Mucosa of rectum (tissue), 2 donors: ENCODE measurements around the gene RILP.

ENCODE experiments used
- H3K27ac ChIP-seq, 2 donors: one replicate each; pipeline ENCODE4 v1.7.0; 2013; ENCODE audit warnings: inconsistent platforms in 2 of 2, low read depth in 2 of 2, low read length in 2 of 2
- H3K27me3 ChIP-seq, 2 donors: one replicate each; pipeline ENCODE4 v1.7.0; 2013; ENCODE audit warnings: low read length in 2 of 2; ENCODE audit not compliant: control insufficient read depth in 2 of 2, insufficient read depth in 2 of 2
- H3K36me3 ChIP-seq, 2 donors: one replicate each; pipeline ENCODE4 v1.7.0; 2013; ENCODE audit warnings: low read length in 2 of 2; ENCODE audit not compliant: control insufficient read depth in 2 of 2, insufficient read depth in 2 of 2
- H3K4me1 ChIP-seq, 2 donors: one replicate each; pipeline ENCODE4 v1.7.0; 2013; ENCODE audit warnings: low read length in 2 of 2, mild to moderate bottlenecking in 1 of 2; ENCODE audit not compliant: control insufficient read depth in 2 of 2, insufficient read depth in 2 of 2
- H3K4me3 ChIP-seq, 2 donors: one replicate each; pipeline ENCODE4 v1.7.0; 2013; ENCODE audit warnings: low read length in 2 of 2
- H3K9ac ChIP-seq, 2 donors: one replicate each; pipeline ENCODE4 v1.7.0; 2013; ENCODE audit warnings: low read length in 2 of 2, low read depth in 1 of 2, mild to moderate bottlenecking in 1 of 2
- H3K9me3 ChIP-seq, 2 donors: one replicate each; pipeline ENCODE4 v1.7.0; 2013; ENCODE audit warnings: low read length in 2 of 2; ENCODE audit not compliant: control insufficient read depth in 2 of 2
- donor health status: healthy.
- donor health status: Normal muscosa, but diverticular disease.

Gene RILP

DNA sequence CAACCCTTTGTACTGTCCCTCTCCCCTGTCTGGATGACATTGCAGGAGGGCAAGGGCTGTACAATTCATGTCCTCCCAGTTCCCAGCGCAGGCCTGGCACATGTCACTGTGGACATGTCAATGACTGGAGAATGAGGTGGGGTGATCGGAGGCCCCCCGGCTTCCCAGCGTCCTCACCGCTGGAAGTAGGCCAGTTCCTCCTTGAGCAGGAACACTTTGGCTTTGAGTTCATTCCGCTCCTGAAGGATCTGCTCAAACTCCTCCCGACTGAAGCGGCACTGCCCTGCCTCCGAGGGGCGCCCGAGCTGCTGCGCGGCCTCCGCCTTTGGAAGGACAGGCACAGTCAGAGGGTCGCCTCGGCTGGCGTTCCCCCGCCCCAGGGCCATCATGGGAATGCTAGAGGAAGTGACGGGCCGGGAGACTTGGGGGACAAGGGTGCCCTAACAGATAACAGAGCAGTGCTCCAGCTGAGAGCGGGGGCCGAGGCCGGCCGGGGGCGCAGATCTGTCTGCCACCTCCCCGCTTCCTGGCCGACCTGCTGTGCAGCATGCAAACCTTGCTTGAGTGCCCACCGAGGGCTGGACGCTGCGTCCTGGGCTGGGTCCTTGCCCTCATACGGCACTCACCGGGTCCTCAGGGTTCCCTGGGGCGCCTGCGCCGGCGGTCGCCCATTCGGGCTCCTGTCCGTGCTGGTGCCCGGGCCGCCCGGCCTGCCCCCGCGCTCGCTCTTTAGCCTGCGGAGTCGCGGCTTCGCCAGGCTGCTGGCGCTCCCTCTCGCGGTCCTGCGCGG, 1.3 kb downstream of the RILP start:
- H3K27me3 ChIP-seq = no peaks in the 10 kb centered on the region
- H3K4me1 ChIP-seq = peaks cover 41 to 46% of the 10 kb centered on the region in 2 donors
- no peaks in the 10 kb centered on the region for H3K9me3 ChIP-seq
- peak overlapping the region; percentile 41 to 68 for H3K9ac ChIP-seq
- peak overlapping the region; percentile 58 to 79 for H3K27ac ChIP-seq
- peaks cover 33 to 39% of the 10 kb centered on the region in 2 donors for H3K36me3 ChIP-seq
- H3K4me3 ChIP-seq = peak overlapping the region; percentile 63 to 70

DNA sequence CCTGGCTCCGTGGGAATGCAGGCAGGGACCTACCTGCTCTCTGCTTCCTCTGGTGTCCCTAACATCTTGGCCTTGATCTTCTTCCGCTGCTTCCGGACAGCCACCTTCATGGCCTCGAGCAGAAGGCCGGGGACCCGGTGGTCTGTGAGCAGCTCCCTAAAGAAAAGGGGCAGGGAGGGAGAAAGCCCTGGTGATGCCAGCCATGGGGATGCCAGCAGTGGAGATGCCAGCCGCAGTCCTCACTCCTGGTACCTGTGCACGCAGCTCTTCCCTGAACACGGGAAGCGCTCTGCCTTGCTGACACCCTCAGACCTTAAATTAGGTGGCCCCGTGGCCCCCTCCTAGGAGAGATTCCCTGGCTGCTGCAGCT, 1.9 kb downstream of the RILP start:
- H3K4me3 ChIP-seq = peak overlapping the region in 1 of 2 donors; percentile 70
- H3K36me3 ChIP-seq = peaks cover 28 to 34% of the 10 kb centered on the region in 2 donors
- H3K27ac ChIP-seq = peak overlapping the region in 1 of 2 donors; percentile 79
- no peaks in the 10 kb centered on the region for H3K9me3 ChIP-seq
- H3K27me3 ChIP-seq = no peaks in the 10 kb centered on the region
- peak overlapping the region in 1 of 2 donors; percentile 68 for H3K9ac ChIP-seq
- H3K4me1 ChIP-seq = peaks cover 41 to 46% of the 10 kb centered on the region in 2 donors

DNA sequence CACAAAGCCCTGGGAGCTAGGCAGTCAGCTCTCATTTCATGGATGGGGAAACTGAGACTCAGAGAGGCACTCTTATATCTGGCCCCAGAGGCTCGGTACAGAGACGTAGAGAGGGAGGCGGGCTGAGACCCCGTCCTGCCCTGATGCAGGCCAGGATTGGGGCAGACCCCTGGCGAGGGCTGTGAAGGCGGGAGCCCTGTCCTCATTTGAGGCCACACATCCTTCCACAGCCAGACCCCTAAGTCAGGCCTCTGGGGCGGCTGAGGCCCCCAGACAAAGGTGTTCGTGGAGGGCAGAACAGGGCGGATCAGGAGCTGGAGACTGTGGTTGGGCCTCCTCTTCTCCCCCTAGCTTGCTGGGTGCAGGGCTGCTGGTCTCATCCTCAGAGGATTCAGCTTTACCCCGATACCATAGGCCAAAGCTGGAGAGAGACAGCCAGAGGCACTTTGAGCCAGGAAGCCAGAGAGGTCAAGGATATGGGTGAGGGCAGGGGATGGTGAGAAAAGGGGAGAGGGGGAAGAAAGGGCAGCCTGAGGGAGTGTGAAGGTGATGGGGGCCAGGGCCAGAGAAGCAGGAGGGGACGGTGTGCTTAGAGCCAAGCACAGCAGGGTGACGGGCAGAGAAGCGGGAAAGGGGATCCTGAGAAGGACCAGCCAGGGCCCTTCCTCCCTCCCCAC, 3.3 kb downstream of the RILP start:
- Histone ChIP-seq H3K9me3 (no peaks in the 10 kb centered on the region), H3K27me3 (no peaks in the 10 kb centered on the region), H3K4me3 (no peak overlapping the region), H3K27ac (peak overlapping the region in 1 of 2 donors; percentile 43), H3K4me1 (peaks cover 41 to 43% of the 10 kb centered on the region in 2 donors), H3K9ac (no peak overlapping the region), H3K36me3 (peaks cover 14 to 19% of the 10 kb centered on the region in 2 donors)

DNA sequence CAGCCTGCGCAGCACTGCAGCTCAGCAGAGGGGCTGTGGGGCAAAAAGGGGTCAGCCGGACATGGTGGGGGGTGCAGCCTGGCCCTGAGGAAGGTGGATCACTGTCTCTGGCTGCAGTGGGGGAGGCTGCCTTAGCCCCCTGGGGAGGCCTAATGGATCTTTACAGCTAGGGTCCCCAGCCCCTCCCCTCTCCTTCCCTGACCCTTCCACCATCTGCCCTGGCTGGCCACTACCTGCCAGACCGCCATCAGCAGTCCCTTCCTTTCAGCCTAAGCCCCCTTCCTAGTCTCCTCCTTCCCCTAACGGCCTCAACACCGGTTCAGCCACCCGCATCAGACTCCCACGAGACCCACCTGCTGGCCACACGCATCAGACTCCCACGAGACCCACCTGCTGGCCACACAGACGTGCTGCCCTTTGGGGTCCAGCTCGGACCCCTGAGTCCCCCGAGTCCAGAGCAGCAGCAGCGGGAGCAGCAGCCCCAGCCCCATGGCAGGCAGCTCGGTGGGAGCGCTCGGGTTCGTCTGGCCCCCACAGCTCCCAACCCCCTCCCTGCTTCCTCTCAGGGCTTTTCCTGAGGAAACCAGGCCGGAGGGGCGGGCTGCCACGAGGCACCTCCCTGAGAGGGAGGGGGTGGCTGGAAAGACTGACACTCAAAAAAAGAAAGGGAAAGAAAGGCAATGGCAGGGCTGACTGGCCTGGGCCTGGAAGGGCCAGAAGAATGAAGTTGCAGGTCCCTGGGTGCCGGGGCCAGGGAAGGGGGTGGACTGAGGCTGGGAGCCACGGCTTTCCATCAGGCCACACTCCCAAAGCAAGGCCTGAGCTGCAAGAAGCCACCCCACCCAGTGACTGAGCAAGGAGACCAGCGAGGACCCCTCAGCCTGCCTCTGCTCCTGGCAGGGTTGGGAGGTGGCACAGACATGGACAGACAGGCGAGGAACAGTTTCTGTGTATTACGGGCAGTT, 4.2 kb downstream of the RILP start, which contains the start of gene SCARF1:
Gene SCARF1 (minus strand): TSS at position 526 of the 965 bp plus-strand sequence. CDS start 35 bp downstream, at position 491.
- no peaks in the 10 kb centered on the region for H3K27me3 ChIP-seq
- peak within 1 kb of the TSS; percentile 60 to 61 for H3K4me3 ChIP-seq
- peaks cover 33 to 35% of the 10 kb centered on the region in 2 donors for H3K4me1 ChIP-seq
- no peaks in the 10 kb centered on the region for H3K9me3 ChIP-seq
- H3K9ac ChIP-seq = peak within 1 kb of the TSS in 1 of 2 donors; percentile 6
- peaks cover 6 to 11% of the 10 kb centered on the region in 2 donors for H3K36me3 ChIP-seq
- H3K27ac ChIP-seq = peak within 1 kb of the TSS in 1 of 2 donors; percentile 68

DNA sequence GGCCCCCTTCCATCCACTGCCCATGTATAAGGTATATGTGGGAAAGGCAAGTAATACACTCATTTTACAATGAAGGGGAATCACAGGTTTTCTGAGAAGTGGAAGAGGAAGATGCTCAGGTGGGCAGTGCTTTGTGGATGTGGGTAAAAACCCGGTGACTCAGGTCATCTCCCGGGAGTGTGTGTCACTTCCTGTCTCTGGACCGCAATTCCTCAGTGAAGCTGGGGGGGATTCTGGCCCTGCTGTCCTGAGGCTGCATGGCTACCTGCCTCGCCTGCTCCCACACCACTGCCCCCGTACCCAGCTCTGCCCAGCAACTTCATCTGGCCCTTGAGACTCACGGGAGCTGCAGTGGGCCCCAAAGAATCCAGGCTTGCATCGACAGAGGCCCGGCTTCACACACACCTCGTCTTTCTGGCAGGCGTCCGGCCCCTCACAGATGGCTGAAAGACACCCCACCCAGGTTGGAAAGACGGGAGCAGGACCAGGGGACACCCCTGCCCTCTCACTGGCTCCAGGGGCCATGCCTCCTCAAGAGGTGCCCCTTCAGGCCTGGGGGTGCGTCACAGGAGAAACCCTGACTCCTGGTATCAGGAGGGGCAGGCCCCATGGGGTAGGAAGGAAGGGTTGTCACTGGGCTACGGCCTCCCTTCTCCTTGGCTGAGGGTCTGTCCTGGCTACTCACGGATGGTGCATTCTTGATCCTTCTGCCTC, 5.0 kb downstream of the RILP start:
- peaks cover 6 to 11% of the 10 kb centered on the region in 2 donors for H3K36me3 ChIP-seq
- no peaks in the 10 kb centered on the region for H3K9me3 ChIP-seq
- H3K4me3 ChIP-seq = peak overlapping the region; percentile 60 to 61
- no peaks in the 10 kb centered on the region for H3K27me3 ChIP-seq
- peak overlapping the region in 1 of 2 donors; percentile 68 for H3K27ac ChIP-seq
- peaks cover 26 to 27% of the 10 kb centered on the region in 2 donors for H3K4me1 ChIP-seq
- peak overlapping the region; percentile 41 to 47 for H3K9ac ChIP-seq

DNA sequence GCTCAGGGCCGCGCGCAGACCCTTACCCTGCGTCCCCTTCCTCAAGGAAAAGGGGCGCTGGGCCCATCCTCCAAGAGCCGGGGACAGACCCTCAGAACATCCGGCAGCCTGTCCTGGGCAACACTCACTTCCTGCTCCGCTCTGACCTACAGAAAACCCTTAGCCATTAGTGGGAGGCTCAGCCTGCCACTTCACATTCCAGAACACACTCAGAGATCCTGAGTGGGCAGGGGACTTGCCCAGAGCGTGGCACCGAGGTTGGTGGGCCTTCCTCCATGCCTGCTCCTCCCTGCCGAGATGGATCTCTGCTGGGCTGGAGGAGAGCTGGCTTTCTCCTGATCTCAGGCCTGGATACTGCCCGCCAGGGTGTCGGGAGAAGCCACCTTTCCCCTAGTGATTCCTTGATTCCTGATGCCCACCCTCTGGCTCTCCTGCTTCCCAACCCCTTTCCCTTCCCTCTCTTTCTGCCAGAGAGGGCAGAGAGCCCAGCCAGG, 5.6 kb downstream of the RILP start:
- peaks cover 26 to 27% of the 10 kb centered on the region in 2 donors for H3K4me1 ChIP-seq
- no peaks in the 10 kb centered on the region for H3K9me3 ChIP-seq
- no peaks in the 10 kb centered on the region for H3K27me3 ChIP-seq
- H3K27ac ChIP-seq = peak overlapping the region; percentile 10 to 68
- H3K36me3 ChIP-seq = peaks cover 6 to 11% of the 10 kb centered on the region in 2 donors
- H3K9ac ChIP-seq = peak overlapping the region; percentile 47
- peak overlapping the region; percentile 60 to 61 for H3K4me3 ChIP-seq

DNA sequence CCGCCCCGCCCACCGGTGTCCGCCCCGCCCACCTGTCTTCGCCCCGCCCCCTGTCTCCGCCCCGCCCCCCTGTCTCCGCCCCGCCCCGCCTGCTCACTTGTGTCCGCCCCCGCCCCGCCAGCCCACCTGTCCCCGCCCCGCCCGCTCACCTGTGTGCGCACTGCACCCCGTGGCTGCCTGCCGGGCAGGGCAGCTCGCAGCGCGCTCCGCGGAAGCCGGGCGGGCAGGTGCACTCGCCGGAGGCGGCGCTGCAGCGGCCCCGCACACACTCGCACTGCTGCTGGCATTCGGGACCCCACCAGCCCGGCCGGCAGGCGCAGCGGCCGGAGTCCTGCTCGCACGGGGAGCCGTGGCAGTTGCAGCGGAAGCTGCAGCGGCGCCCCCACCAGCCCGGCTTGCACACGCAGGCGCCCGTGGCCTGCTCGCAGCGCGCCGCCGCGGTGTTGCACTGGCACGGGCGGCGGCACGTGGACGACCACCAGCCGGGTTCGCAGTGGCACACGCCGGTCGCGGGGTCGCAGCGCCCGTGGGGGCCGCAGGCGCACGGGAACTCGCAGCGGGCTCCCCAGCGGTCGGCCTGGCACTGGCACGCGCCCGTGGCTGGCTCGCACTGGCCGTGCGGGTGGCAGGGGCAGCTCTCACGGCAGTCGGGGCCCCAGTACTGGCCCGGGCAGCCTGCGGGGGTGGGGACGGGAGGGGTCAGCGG, 6.2 kb downstream of the RILP start:
- peak overlapping the region; percentile 30 to 68 for H3K27ac ChIP-seq
- H3K4me3 ChIP-seq = peak overlapping the region; percentile 60 to 61
- H3K9ac ChIP-seq = peak overlapping the region; percentile 47
- H3K4me1 ChIP-seq = peaks cover 24 to 25% of the 10 kb centered on the region in 2 donors
- no peaks in the 10 kb centered on the region for H3K27me3 ChIP-seq
- H3K36me3 ChIP-seq = peaks cover 6 to 11% of the 10 kb centered on the region in 2 donors
- no peaks in the 10 kb centered on the region for H3K9me3 ChIP-seq

DNA sequence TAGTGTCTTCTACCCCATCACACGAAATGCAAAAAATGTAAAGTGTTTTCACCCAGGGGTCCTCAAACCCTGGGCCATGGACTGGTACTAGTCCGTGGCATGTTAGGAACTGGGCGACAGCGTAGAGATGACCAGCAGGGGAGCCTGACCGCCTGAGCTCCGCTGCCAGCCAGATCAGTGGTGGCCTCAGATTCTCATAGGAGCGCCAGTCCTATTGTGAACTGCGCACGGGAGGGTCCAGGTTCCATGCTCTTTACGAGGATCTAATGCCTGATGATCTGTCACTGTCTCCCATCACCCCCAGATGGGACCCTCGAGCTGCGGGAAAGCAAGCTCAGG, 8.6 kb downstream of the RILP start:
- no peak overlapping the region for H3K27ac ChIP-seq
- no peaks in the 10 kb centered on the region for H3K27me3 ChIP-seq
- H3K36me3 ChIP-seq = peaks cover 6 to 10% of the 10 kb centered on the region in 2 donors
- no peak overlapping the region for H3K4me3 ChIP-seq
- no peak overlapping the region for H3K9ac ChIP-seq
- peaks cover 13 to 14% of the 10 kb centered on the region in 2 donors for H3K4me1 ChIP-seq
- H3K9me3 ChIP-seq = no peaks in the 10 kb centered on the region
